Small intestine (tissue), 16 donors: ENCODE data around the gene TAS2R10. TPM values are rescaled to one million over a fixed set of nuclear protein-coding genes. Genes with fewer than 3 reads are reported as not detected.

ENCODE experiments used
- DNase-seq, 2 donors: peaks; one replicate each; pipeline versions ENCODE4 v3.0.0 to v3.0.0-alpha.2; 2013
- FAIRE-seq: peaks from 2 replicates; lab custom pipeline; 2012; peaks lifted over from hg19 to GRCh38; lab: Jason Lieb, UNC
- H3K27ac ChIP-seq, 3 donors: one replicate each; pipeline ENCODE4 v1.5.1; 2013; ENCODE audit warnings: low read length in 2 of 3, mild to moderate bottlenecking in 2 of 3, control low read depth in 1 of 3, inconsistent platforms in 1 of 3, low read depth in 1 of 3, moderate library complexity in 1 of 3
- H3K27me3 ChIP-seq, 3 donors: one replicate each; pipeline ENCODE4 v1.6.1; 2013; ENCODE audit warnings: low read length in 3 of 3, inconsistent platforms in 1 of 3; ENCODE audit not compliant: control insufficient read depth in 3 of 3, insufficient read depth in 3 of 3
- H3K36me3 ChIP-seq, 3 donors: one replicate each; pipeline ENCODE4 v1.6.1; 2013; ENCODE audit warnings: low read length in 3 of 3, inconsistent platforms in 1 of 3, low read depth in 1 of 3, mild to moderate bottlenecking in 1 of 3, moderate library complexity in 1 of 3; ENCODE audit not compliant: control insufficient read depth in 3 of 3, insufficient read depth in 2 of 3
- H3K4me1 ChIP-seq, 3 donors: one replicate each; pipeline ENCODE4 v1.6.1; 2013; ENCODE audit warnings: low read length in 2 of 3, inconsistent platforms in 1 of 3, low read depth in 1 of 3, mild to moderate bottlenecking in 1 of 3, moderate library complexity in 1 of 3; ENCODE audit not compliant: control insufficient read depth in 3 of 3, insufficient read depth in 2 of 3
- H3K4me3 ChIP-seq, 3 donors: one replicate each; pipeline ENCODE4 v1.5.1; 2013; ENCODE audit warnings: low read length in 3 of 3, control low read depth in 1 of 3, inconsistent platforms in 1 of 3, low read depth in 1 of 3, mild to moderate bottlenecking in 1 of 3, moderate library complexity in 1 of 3
- H3K9me3 ChIP-seq, 2 donors: one replicate each; pipeline ENCODE4 v1.6.1; 2013; ENCODE audit warnings: low read depth in 1 of 2, low read length in 1 of 2; ENCODE audit not compliant: control insufficient read depth in 2 of 2, insufficient read depth in 1 of 2
- WGBS, 3 donors: extraction: QIAGEN DNeasy Blood & Tissue Kit; methylation state at CpG; one replicate each; pipeline ENCODE4 v1.1.7; 2013; 5-methylcytosine and 5-hydroxymethylcytosine counted together
- long read RNA-seq, 10 donors: transcript quantifications; one replicate each; lab custom pipeline, GENCODE V29; 2026
- polyA plus RNA-seq, 4 donors: library from polyadenylated mRNA; stranded (reverse) in 3 of 4; unstranded in 1 of 4; fragments of 200-250 nt in 3 of 4; fragments of 120-200 nt in 1 of 4; gene quantifications; one replicate each; pipeline versions ENCODE4 v1.2.1 to v1.2.3, GENCODE V29; 2013
- donor health status: healthy with polysubstance abuse.
- donor health status: control.
- donor health status: control.
- donor health status: Bipolar disorder and iron deficiency.
- donor health status: healthy.

The TAS2R10 gene, protein sequence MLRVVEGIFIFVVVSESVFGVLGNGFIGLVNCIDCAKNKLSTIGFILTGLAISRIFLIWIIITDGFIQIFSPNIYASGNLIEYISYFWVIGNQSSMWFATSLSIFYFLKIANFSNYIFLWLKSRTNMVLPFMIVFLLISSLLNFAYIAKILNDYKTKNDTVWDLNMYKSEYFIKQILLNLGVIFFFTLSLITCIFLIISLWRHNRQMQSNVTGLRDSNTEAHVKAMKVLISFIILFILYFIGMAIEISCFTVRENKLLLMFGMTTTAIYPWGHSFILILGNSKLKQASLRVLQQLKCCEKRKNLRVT
- under 1 TPM in 1 of 4 donors, not detected in 3; 0.58 TPM for polyA plus RNA-seq
- long read RNA-seq, donor 1: 0 reads
- long read RNA-seq, donor 2: 0 reads
- long read RNA-seq, donor 3, partial matches to known transcripts: 0 of 3 reads
- long read RNA-seq, donor 3, other reads (novel, unspliced or antisense): 0 of 3 reads
- long read RNA-seq, donor 4: 0 reads
- long read RNA-seq, donor 5: 0 reads
- long read RNA-seq, donor 6: 0 reads
- long read RNA-seq, donor 7: 0 reads
- long read RNA-seq, donor 8: 0 reads
- long read RNA-seq, donor 9: 0 reads
- long read RNA-seq, donor 10, partial matches to known transcripts: 0 of 3 reads
- long read RNA-seq, donor 10, other reads (novel, unspliced or antisense): 0 of 3 reads

GRCh38 chr12:10826258-10826657, at the start of gene TAS2R10:
TAS2R10 (minus strand) TSS chr12:10826358; CDS start chr12:10826269, 89 bp downstream.
- FAIRE-seq (no peak), DNase-seq (no peak)
- 82 to 93% (median 89%) methylated on average over 3 of the region's 3 CpGs for whole genome bisulfite sequencing, 3 donors
- H3K27me3 ChIP-seq: no peaks in the 10 kb centered on the region
- H3K27ac ChIP-seq: no peak within 1 kb of the TSS
- no peak within 1 kb of the TSS for H3K4me3 ChIP-seq
- no peaks in the 10 kb centered on the region for H3K4me1 ChIP-seq
- H3K36me3 ChIP-seq: no peaks in the 10 kb centered on the region
- no peaks in the 10 kb centered on the region for H3K9me3 ChIP-seq

- FAIRE-seq (no peak), DNase-seq (no peak)
- Histone ChIP-seq H3K27ac (no peak overlapping the region), H3K4me1 (no peaks in the 10 kb centered on the region), H3K4me3 (no peak overlapping the region), H3K36me3 (no peaks in the 10 kb centered on the region), H3K27me3 (no peaks in the 10 kb centered on the region), H3K9me3 (peaks cover 0 to 4% of the 10 kb centered on the region in 2 donors)
- WGBS, 3 donors: 72 to 77% (median 72%) methylated on average over 2 of the region's 2 CpGs
These were observed 47.2 kb upstream of the TAS2R10 start for GRCh38 chr12:10873378-10873777.

DNA sequence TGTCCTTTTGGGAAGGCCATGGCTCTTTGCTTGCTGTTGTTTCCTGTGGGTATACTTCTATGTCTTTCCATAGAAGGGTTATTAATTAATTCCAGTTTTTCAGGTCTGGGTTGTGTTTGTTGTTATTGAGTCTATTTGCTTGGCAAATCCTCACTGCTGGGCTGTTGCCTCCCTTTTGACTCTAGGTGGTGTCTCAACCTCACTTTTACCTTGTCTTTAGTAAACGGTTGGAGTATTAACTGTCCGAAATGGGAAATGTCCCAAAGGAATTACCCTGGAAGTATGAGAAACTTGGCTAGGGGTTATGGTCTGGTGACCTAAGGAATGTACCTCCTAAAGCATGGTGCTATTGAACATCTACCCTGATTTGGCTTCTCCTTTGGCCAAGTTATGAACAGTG, 41.2 kb upstream of the TAS2R10 start:
- Histone ChIP-seq H3K4me3 (no peak overlapping the region), H3K36me3 (no peaks in the 10 kb centered on the region), H3K9me3 (no peaks in the 10 kb centered on the region), H3K4me1 (no peaks in the 10 kb centered on the region), H3K27me3 (no peaks in the 10 kb centered on the region), H3K27ac (no peak overlapping the region)
- FAIRE-seq: no peak
- WGBS, 3 donors: 81 to 86% (median 86%) methylated on average over 2 of the region's 2 CpGs
- peak in 1 of 2 donors; percentile 21 for DNase-seq

DNA sequence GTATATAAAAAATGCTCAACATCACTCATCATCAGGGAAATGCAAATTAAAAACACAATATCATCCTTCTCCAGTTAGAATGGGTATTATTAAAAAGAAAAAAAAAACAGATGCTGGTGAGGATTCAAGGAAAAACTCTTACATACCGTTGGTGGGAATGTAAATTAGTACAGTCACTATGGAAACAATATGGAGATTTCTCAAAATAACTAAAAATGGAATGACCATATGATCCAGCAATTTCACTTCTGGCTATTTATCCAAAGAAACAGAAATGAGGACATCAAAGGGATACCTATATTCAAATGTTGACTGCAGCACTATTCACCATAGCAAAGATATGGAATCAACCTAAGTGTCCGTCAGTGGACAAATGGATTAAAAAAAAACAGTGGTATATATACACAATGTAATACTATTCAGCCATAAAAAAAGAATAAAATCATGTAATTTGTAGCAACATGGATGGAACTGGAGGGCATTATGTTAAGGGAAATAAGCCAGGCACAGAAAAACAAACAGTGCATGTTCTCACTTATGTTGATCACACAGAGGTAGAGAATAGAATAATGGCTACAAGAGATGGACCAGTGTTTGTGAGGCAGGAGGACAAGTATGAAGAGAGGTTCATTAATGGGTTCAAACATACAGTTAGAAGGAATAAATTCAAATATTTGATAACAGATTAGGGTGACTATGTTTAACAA, 37.5 kb upstream of the TAS2R10 start:
- no peak overlapping the region for H3K27ac ChIP-seq
- no peak overlapping the region for H3K4me3 ChIP-seq
- no peak for FAIRE-seq
- H3K9me3 ChIP-seq: peaks cover 0 to 11% of the 10 kb centered on the region in 2 donors
- 85 to 95% (median 94%) methylated on average over 2 of the region's 2 CpGs for WGBS, 3 donors
- H3K27me3 ChIP-seq: no peaks in the 10 kb centered on the region
- H3K4me1 ChIP-seq: no peaks in the 10 kb centered on the region
- no peak for DNase-seq
- peaks cover 0 to 3% (median 0%) of the 10 kb centered on the region in 3 donors for H3K36me3 ChIP-seq

DNA sequence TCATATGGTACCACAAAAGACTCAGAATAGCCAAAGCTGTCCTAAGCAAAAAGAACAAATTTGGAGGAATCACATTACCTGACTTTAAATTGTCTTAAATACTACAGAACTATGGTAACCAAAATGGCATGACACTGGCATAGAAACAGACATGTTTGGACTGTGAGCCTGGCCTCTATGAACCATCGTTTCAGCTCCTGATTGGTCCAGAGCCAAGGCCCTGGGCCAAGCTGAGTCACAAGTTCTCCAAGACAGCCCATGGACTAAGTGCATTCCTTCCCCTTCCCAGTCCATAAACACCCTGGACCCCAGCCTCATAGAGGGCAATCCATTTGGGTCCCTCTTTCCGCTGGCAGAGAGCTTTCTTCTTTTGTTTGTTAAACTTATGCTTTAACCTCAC, 35.2 kb upstream of the TAS2R10 start:
- Histone ChIP-seq H3K36me3 (peaks cover 0 to 6% (median 0%) of the 10 kb centered on the region in 3 donors), H3K27me3 (no peaks in the 10 kb centered on the region), H3K9me3 (peaks cover 0 to 27% of the 10 kb centered on the region in 2 donors), H3K4me1 (no peaks in the 10 kb centered on the region), H3K27ac (no peak overlapping the region), H3K4me3 (no peak overlapping the region)
- DNase-seq (no peak), FAIRE-seq (no peak)
- WGBS, 3 donors: 86 to 92% (median 91%) methylated on average over 2 of the region's 2 CpGs

DNA sequence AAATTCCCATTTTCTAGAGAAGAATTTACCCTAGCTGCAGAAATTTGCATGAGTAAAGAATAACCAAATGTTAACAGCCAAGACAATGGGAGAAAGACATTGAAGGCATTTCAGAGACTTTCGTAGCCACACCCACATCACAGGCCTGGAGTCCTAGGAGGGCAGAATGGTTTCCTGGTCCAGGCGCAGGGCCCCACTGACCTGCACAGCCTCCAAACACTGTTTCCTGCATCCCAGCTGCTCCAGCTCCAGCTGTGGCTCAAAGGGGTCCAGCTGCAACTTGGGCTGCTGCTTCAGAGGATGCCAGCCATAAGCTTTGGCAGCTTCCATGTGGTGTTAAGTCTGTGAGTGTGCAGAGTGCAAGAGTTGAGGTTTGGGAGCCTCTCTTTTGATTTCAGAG, 29.6 kb upstream of the TAS2R10 start:
- no peak overlapping the region for H3K4me3 ChIP-seq
- DNase-seq (no peak), FAIRE-seq (no peak)
- WGBS, 3 donors: 99 to 100% (median 100%) methylated on average over 2 of the region's 2 CpGs
- H3K27me3 ChIP-seq: no peaks in the 10 kb centered on the region
- peaks cover 0 to 16% (median 0%) of the 10 kb centered on the region in 3 donors for H3K36me3 ChIP-seq
- no peaks in the 10 kb centered on the region for H3K4me1 ChIP-seq
- peaks cover 0 to 34% of the 10 kb centered on the region in 2 donors for H3K9me3 ChIP-seq
- H3K27ac ChIP-seq: no peak overlapping the region

- Histone ChIP-seq H3K9me3 (peaks cover 0 to 28% of the 10 kb centered on the region in 2 donors), H3K36me3 (peaks cover 0 to 12% (median 0%) of the 10 kb centered on the region in 3 donors), H3K27ac (no peak overlapping the region), H3K27me3 (no peaks in the 10 kb centered on the region), H3K4me3 (no peak overlapping the region), H3K4me1 (no peaks in the 10 kb centered on the region)
- DNase-seq (no peak), FAIRE-seq (no peak)
- 76 to 80% (median 78%) methylated on average over 2 of the region's 2 CpGs for WGBS, 3 donors
These were observed 27.6 kb upstream of the TAS2R10 start for GRCh38 chr12:10853776-10854175.

GRCh38 chr12:10851243-10851858, 25.2 kb upstream of the TAS2R10 start:
- H3K27ac ChIP-seq: no peak overlapping the region
- no peak for FAIRE-seq
- H3K36me3 ChIP-seq: peaks cover 0 to 13% (median 0%) of the 10 kb centered on the region in 3 donors
- H3K27me3 ChIP-seq: no peaks in the 10 kb centered on the region
- H3K4me3 ChIP-seq: no peak overlapping the region
- DNase-seq: no peak
- peaks cover 0 to 11% of the 10 kb centered on the region in 2 donors for H3K9me3 ChIP-seq
- 85 to 88% (median 87%) methylated on average over 4 of the region's 4 CpGs for whole genome bisulfite sequencing, 3 donors
- no peaks in the 10 kb centered on the region for H3K4me1 ChIP-seq
